Glutamatergic neuron (in vitro differentiated cells): Measurements from ENCODE around the gene UQCC3. TPM values are rescaled to one million over a fixed set of nuclear protein-coding genes. Genes with fewer than 3 reads are reported as not detected.

Experiments
- DNase-seq: peaks from one replicate; pipeline ENCODE4 v3.0.0; 2022
- H3K27ac Mint-ChIP-seq: one replicate; pipeline ENCODE4 v1.8.0; 2020; ENCODE audit warnings: mild to moderate bottlenecking, mixed read lengths, inconsistent platforms; ENCODE audit not compliant: unreplicated experiment
- H3K27me3 Mint-ChIP-seq: one replicate; pipeline ENCODE4 v1.8.0; 2020; ENCODE audit warnings: mild to moderate bottlenecking, moderate library complexity, mixed read lengths, inconsistent platforms; ENCODE audit not compliant: unreplicated experiment
- H3K36me3 Mint-ChIP-seq: one replicate; pipeline ENCODE4 v1.8.0; 2020; ENCODE audit warnings: mild to moderate bottlenecking, mixed read lengths, inconsistent platforms; ENCODE audit not compliant: unreplicated experiment
- H3K4me1 Mint-ChIP-seq: one replicate; pipeline ENCODE4 v1.8.0; 2020; ENCODE audit warnings: mild to moderate bottlenecking, low read depth, mixed read lengths, inconsistent platforms; ENCODE audit not compliant: unreplicated experiment
- H3K4me3 Mint-ChIP-seq: one replicate; pipeline ENCODE4 v1.8.0; 2020; ENCODE audit warnings: mild to moderate bottlenecking, mixed read lengths, inconsistent platforms; ENCODE audit not compliant: unreplicated experiment
- H3K9me3 Mint-ChIP-seq: one replicate; pipeline ENCODE4 v1.8.0; 2020; ENCODE audit warnings: mild to moderate bottlenecking, moderate library complexity, mixed read lengths, inconsistent platforms; ENCODE audit not compliant: unreplicated experiment
- total RNA-seq: library from RNA; stranded (reverse); fragmentation: NEBNext Ultra II Directional; extraction: Animal tissue kit (Norgen Biotek cat#: 25700); gene quantifications from one replicate; pipeline ENCODE4 v1.2.1, GENCODE V29; 2021; ENCODE audit not compliant: unreplicated experiment
- TF ChIP-seq, protein P1 (sequence below): fragments of 200-600 bp; sonication (generic); IDR thresholded peaks from one replicate; pipeline ENCODE4 v1.5.0; 2021; ENCODE audit not compliant: partially characterized antibody, unreplicated experiment

UQCC3 gene
- total RNA-seq, 1 donor from 2014 or later: 5.7 TPM

DNA sequence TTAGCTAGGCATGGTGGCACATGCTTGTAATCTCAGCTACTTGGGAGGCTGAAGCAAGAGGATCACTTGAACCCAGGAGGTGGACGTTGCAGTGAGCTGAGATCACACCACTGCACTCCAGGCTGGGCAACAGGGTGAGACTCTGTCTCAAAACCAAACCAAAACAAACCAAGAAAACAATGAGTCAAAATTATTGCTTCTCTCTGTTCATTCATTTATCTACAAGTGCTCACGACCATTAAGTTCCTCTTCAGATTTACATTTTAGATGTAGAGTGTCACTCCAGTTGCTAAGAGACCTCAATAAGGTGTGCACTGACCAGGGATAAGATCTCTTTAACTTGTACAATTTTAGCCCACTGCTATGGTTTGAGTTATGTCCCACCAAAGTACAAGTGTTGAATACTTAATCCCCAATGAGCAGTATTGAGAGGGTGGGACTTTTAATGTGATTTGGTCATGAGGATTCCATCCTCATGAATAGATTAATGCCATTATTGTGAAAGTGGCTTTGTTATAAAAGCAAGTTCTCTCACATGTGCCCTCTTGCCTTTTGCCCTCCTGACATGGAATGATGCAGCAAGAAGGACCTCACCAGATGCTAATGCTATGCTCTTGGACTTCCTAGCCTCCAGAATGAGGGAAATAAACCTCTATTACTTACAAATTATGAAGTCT, 48.0 kb downstream of the UQCC3 start:
- peak overlapping the region; percentile 1 for H3K27ac Mint-ChIP-seq
- peaks cover 8% of the 10 kb centered on the region for H3K36me3 Mint-ChIP-seq
- H3K27me3 Mint-ChIP-seq: no peaks in the 10 kb centered on the region
- DNase-seq: no peak
- TF ChIP-seq, protein P1, sequence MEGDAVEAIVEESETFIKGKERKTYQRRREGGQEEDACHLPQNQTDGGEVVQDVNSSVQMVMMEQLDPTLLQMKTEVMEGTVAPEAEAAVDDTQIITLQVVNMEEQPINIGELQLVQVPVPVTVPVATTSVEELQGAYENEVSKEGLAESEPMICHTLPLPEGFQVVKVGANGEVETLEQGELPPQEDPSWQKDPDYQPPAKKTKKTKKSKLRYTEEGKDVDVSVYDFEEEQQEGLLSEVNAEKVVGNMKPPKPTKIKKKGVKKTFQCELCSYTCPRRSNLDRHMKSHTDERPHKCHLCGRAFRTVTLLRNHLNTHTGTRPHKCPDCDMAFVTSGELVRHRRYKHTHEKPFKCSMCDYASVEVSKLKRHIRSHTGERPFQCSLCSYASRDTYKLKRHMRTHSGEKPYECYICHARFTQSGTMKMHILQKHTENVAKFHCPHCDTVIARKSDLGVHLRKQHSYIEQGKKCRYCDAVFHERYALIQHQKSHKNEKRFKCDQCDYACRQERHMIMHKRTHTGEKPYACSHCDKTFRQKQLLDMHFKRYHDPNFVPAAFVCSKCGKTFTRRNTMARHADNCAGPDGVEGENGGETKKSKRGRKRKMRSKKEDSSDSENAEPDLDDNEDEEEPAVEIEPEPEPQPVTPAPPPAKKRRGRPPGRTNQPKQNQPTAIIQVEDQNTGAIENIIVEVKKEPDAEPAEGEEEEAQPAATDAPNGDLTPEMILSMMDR: no peak
- H3K9me3 Mint-ChIP-seq: peaks cover 2% of the 10 kb centered on the region
- no peak overlapping the region for H3K4me3 Mint-ChIP-seq
- H3K4me1 Mint-ChIP-seq: peaks cover 10% of the 10 kb centered on the region

DNA sequence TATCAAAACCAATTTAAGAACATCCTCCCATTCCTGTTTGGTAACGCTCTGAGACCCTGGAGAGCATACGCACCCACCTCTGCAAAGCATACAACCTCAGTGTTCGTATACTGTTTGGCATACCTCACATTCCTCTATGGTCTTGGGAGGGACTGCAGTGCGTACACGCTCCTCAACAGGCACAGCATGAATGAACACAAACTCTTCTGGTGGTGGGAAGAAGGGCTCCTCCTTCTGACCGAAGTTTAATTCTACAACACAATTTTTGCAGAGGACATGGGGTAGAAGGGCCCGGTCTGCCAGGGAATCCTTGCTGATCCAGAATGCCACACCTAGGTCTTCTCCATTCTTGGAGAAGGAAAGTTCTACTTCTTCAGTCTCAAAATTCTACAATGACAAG, 50.5 kb downstream of the UQCC3 start:
- DNase-seq: no peak
- TF ChIP-seq, protein P1: no peak
- H3K4me3 Mint-ChIP-seq: peak overlapping the region; percentile 37
- peaks cover 8% of the 10 kb centered on the region for H3K36me3 Mint-ChIP-seq
- H3K27me3 Mint-ChIP-seq: peaks cover 6% of the 10 kb centered on the region
- peaks cover 7% of the 10 kb centered on the region for H3K9me3 Mint-ChIP-seq
- peak overlapping the region; percentile 38 for H3K27ac Mint-ChIP-seq
- peaks cover 18% of the 10 kb centered on the region for H3K4me1 Mint-ChIP-seq

Other genes with a start within 250 kb of the UQCC3 start
- 4.5 TPM for gene AHNAK, start 124.9 kb upstream of the UQCC3 start, total RNA-seq
- gene EEF1G, start 97.8 kb upstream of the UQCC3 start, total RNA-seq: 928 TPM
- gene TUT1, start 80.2 kb upstream of the UQCC3 start, total RNA-seq: 29.7 TPM
- gene MTA2, start 69.8 kb upstream of the UQCC3 start, total RNA-seq: 172 TPM
- gene EML3, start 58.9 kb upstream of the UQCC3 start, total RNA-seq: 26.7 TPM
- gene ROM1, start 58.4 kb upstream of the UQCC3 start, total RNA-seq: 1.3 TPM
- 71.6 TPM for gene B3GAT3, start 49.7 kb upstream of the UQCC3 start, total RNA-seq
- gene GANAB, start 25.1 kb upstream of the UQCC3 start, total RNA-seq: 213 TPM
- gene INTS5, start 18.4 kb upstream of the UQCC3 start, total RNA-seq: 20.9 TPM
- 73.6 TPM for gene C11orf98, start 6.5 kb upstream of the UQCC3 start, total RNA-seq
- gene CSKMT, start 6.4 kb upstream of the UQCC3 start, total RNA-seq: 15.7 TPM
- 4.6 TPM for gene LBHD1, start 594 bp downstream of the UQCC3 start, total RNA-seq
- 146 TPM for gene UBXN1, start 7.4 kb downstream of the UQCC3 start, total RNA-seq
- 1.8 TPM for gene LRRN4CL, start 17.9 kb downstream of the UQCC3 start, total RNA-seq
- gene BSCL2, start 35.8 kb downstream of the UQCC3 start, total RNA-seq: 550 TPM
- 266 TPM for gene GNG3, start 36.0 kb downstream of the UQCC3 start, total RNA-seq
- gene HNRNPUL2, start 55.8 kb downstream of the UQCC3 start, total RNA-seq: 58.6 TPM
- gene TTC9C, start 56.8 kb downstream of the UQCC3 start, total RNA-seq: 34.1 TPM
- 14.6 TPM for gene ZBTB3, start 82.5 kb downstream of the UQCC3 start, total RNA-seq
- 92.5 TPM for gene POLR2G, start 89.9 kb downstream of the UQCC3 start, total RNA-seq
- gene TAF6L, start 99.7 kb downstream of the UQCC3 start, total RNA-seq: 39.4 TPM
- gene TMEM179B, start 115.7 kb downstream of the UQCC3 start, total RNA-seq: 28.2 TPM
- 17.4 TPM for gene TMEM223, start 120.3 kb downstream of the UQCC3 start, total RNA-seq
- gene NXF1, start 133.8 kb downstream of the UQCC3 start, total RNA-seq: 104 TPM
- 40.7 TPM for gene STX5, start 160.4 kb downstream of the UQCC3 start, total RNA-seq
- 1.0 TPM for gene TEX54, start 161.2 kb downstream of the UQCC3 start, total RNA-seq
- gene WDR74, start 167.9 kb downstream of the UQCC3 start, total RNA-seq: 69.0 TPM
- 221 TPM for gene SLC3A2, start 209.2 kb downstream of the UQCC3 start, total RNA-seq
- gene CHRM1, start 249.7 kb downstream of the UQCC3 start, total RNA-seq: not detected